Fibroblast of the aortic adventitia (primary cell): ENCODE results near the gene FILIP1. TPM values are rescaled to one million over a fixed set of nuclear protein-coding genes. Genes with fewer than 3 reads are reported as not detected.
"Not testable (repeated sequence)": the region's sequence is repeated elsewhere in the genome, so short reads cannot be mapped to it uniquely, and the experiment has no call there.

Experiments
- DNase-seq: peaks from one replicate; pipeline ENCODE4 v3.0.0-alpha.2; 2010; ENCODE audit warnings: low read depth
- H3K4me3 ChIP-seq: 2 replicates; pipeline ENCODE4 v1.5.1; 2011; ENCODE audit warnings: low read depth, mild to moderate bottlenecking, control low read depth, low read length, moderate library complexity
- CTCF ChIP-seq: IDR thresholded peaks from 2 replicates; pipeline ENCODE4 v1.5.1; 2011; ENCODE audit warnings: mild to moderate bottlenecking, low read length, control low read depth, inconsistent platforms; ENCODE audit not compliant: insufficient read depth
- total RNA-seq: library from RNA; depleted of rRNA; stranded (reverse); fragments of >200 nt; gene quantifications from 2 replicates; pipeline ENCODE4 v1.2.3, GENCODE V29; 2012; ENCODE audit warnings: low replicate concordance

The FILIP1 gene
- total RNA-seq, 1 donor = 0.45 TPM

DNA sequence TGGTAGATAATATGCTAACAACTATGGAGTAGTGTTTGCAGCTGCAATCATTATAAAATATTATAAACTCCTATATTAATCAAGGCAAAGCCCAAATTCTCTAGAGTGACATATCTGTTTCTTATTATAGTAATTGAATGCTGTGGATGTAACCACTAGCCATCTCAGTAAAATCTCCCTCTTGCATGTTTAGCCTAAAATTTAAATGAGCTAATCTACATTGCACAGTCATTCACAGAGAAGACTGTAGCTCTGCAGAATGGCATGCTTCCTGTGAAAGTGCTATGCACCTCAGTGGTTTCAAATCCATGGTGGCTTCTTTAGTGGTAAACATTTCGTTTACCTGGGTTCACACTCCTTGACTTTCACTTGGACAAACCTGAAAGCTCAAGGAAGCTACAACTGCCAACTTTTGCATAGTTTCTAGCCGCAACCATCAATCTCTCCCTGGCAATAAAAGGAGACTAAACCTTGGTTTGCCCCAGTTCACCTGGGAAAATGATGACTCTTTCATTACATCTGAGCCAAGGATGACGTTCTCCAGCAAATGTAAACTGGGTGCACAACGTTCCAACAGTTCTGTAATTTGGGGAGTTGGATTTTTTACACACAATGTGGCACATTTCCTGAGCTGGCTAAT lies 47.2 kb downstream of the FILIP1 start:
- DNase-seq = no peak
- no peak overlapping the region for H3K4me3 ChIP-seq
- no peak for TF ChIP-seq CTCF

DNA sequence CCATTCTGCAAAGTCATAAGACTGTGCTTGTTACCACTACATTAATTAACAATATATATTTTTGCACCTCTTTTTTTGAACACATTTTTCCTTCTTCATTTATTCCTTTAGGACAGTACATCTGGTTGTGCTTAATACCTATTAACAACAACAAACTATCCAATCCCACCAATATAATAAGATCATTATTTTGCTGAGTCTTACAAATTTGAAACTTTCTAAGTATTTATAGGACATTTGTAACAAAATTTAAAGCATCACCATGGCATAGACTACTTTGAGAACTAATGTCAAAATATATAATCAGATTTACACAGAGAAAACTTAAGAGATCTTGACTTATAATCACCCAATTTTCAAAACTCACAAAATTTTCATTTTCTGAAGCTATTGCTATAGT lies 47.9 kb downstream of the FILIP1 start:
- TF ChIP-seq CTCF = no peak
- no peak for DNase-seq

GRCh38 chr6:75444899-75445298 lies 48.7 kb downstream of the FILIP1 start:
- DNase-seq = no peak
- no peak overlapping the region for H3K4me3 ChIP-seq
- no peak for TF ChIP-seq CTCF

More for the DNA sequence above, 47.9 kb downstream of the FILIP1 start:
- H3K4me3 ChIP-seq = no peak overlapping the region

GRCh38 chr6:75441883-75442282 lies 51.7 kb downstream of the FILIP1 start:
- not testable (repeated sequence) for H3K4me3 ChIP-seq, DNase-seq

DNA sequence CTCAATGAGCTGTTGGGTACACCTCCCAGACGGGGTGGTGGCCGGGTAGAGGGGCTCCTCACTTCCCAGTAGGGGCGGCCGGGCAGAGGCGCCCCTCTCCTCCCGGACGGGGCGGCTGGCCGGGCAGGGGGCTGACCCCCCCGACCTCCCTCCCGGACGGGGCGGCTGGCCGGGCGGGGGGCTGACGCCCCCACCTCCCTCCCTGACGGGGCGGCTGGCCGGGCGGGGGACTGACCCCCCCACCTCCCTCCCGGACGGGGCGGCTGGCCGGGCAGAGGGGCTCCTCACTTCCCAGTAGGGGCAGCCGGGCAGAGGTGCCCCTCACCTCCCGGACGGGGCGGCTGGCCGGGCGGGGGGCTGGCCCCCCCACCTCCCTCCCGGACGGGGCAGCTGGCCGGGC lies 52.1 kb downstream of the FILIP1 start:
- DNase-seq = not testable (repeated sequence)

DNA sequence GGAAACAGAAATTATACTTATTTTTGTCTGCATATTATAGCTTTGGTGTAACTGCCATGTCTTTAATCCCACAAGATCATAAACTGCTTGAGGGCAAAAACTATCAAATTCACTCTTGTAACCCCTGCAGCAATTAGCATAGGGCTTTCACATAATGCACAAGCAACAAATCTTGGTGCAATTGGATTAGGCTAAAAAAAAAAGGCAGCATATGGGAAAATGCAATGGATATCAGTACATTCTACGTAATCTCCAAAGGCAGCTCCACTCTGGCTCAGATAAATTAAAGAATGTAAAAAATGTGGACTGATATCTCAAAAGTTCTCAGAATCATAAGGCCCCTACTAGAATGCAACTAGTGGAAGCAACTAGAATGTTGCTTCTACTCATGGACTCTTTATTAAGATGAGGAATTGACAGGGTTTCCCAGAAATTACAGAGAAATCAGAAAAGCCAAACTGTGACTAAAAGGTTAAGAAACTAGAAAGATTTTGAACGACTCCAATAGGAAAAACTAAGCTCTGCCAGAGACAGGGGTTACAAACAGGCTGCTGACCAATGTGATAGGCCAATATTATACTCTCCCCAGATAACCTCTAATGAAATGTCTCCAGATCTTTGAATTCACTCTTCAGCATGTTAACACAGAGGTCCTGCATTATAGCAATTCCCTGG lies 55.0 kb downstream of the FILIP1 start:
- no peak for TF ChIP-seq CTCF
- H3K4me3 ChIP-seq = no peak overlapping the region
- DNase-seq = peak; percentile 39

More for the DNA sequence above, 52.1 kb downstream of the FILIP1 start:
- not testable (repeated sequence) for H3K4me3 ChIP-seq

GRCh38 chr6:75438013-75438431 lies 55.6 kb downstream of the FILIP1 start:
- TF ChIP-seq CTCF = no peak
- DNase-seq = no peak
- H3K4me3 ChIP-seq = no peak overlapping the region

- TF ChIP-seq CTCF = no peak
- no peak overlapping the region for H3K4me3 ChIP-seq
- DNase-seq = peak; percentile 56
Observed at GRCh38 chr6:75437421-75437891, 56.1 kb downstream of the FILIP1 start.
